Panc1 (cell line): ENCODE data around the gene PRR5.

Experiments
- POLR2AphosphoS5 ChIP-seq: IDR thresholded peaks from 2 replicates; pipeline ENCODE4 v1.6.1; 2012; ENCODE audit warnings: mild to moderate bottlenecking, low read depth, low read length, moderate library complexity
- SIN3A ChIP-seq: IDR thresholded peaks from 2 replicates; pipeline ENCODE4 v1.6.1; 2012; ENCODE audit warnings: low read depth, mild to moderate bottlenecking, low read length, moderate library complexity, borderline replicate concordance; ENCODE audit not compliant: insufficient read depth
- TCF7L2 ChIP-seq: IDR thresholded peaks from 2 replicates; pipeline ENCODE4 v1.6.1; 2011; ENCODE audit warnings: mild to moderate bottlenecking, low read depth, low read length, inconsistent platforms
- TF ChIP-seq, protein P1 (sequence below): fragments of 450-650 bp; IDR thresholded peaks from 2 replicates; pipeline ENCODE4 v1.5.1; 2017; ENCODE audit warnings: mild to moderate bottlenecking
- TF ChIP-seq, protein P2 (sequence below), 2 experiments: IDR thresholded peaks; 2 replicates each; pipeline ENCODE4 v1.6.1; 2011 to 2012; ENCODE audit warnings: low read depth in 2 of 2, control low read depth in 1 of 2, low read length in 1 of 2, mild to moderate bottlenecking in 1 of 2, moderate library complexity in 1 of 2; ENCODE audit not compliant: insufficient read depth in 1 of 2

DNA sequence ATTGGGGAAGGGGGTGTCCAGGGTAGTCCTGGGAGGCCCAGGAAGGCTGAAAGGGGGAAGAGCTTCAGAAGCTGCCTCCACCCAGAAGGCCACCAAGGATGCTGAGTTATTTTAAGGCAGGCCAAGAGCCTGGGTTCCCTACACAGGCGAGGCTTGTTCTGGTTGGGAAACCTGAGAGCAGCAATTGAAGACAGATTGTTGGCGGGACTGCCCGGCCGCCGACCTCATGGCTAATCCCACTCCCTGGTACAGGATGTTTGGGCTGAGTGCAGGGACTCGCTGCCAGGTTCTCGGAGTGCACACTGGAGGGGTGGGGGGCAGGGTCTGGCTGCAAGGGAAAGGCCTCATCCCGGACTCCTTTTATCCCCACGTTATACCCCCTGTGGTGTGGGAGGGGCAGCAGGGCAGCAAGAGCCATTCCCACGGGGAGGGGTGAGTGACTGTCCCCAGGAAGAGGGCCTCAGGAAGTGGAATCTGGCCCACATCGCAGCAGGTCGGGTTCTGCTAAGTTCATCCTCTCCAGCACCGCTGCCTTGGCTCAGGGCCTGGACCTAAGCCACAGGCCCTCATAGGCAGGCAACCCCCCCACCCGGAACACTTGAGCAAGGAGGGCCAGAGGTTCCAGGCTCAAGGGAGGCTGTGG lies 43.6 kb upstream of the PRR5 start:
- TF ChIP-seq, protein P1, sequence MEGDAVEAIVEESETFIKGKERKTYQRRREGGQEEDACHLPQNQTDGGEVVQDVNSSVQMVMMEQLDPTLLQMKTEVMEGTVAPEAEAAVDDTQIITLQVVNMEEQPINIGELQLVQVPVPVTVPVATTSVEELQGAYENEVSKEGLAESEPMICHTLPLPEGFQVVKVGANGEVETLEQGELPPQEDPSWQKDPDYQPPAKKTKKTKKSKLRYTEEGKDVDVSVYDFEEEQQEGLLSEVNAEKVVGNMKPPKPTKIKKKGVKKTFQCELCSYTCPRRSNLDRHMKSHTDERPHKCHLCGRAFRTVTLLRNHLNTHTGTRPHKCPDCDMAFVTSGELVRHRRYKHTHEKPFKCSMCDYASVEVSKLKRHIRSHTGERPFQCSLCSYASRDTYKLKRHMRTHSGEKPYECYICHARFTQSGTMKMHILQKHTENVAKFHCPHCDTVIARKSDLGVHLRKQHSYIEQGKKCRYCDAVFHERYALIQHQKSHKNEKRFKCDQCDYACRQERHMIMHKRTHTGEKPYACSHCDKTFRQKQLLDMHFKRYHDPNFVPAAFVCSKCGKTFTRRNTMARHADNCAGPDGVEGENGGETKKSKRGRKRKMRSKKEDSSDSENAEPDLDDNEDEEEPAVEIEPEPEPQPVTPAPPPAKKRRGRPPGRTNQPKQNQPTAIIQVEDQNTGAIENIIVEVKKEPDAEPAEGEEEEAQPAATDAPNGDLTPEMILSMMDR = no peak
- no peak for TF ChIP-seq POLR2AphosphoS5
- no peak for TF ChIP-seq SIN3A
- TF ChIP-seq, protein P2, sequence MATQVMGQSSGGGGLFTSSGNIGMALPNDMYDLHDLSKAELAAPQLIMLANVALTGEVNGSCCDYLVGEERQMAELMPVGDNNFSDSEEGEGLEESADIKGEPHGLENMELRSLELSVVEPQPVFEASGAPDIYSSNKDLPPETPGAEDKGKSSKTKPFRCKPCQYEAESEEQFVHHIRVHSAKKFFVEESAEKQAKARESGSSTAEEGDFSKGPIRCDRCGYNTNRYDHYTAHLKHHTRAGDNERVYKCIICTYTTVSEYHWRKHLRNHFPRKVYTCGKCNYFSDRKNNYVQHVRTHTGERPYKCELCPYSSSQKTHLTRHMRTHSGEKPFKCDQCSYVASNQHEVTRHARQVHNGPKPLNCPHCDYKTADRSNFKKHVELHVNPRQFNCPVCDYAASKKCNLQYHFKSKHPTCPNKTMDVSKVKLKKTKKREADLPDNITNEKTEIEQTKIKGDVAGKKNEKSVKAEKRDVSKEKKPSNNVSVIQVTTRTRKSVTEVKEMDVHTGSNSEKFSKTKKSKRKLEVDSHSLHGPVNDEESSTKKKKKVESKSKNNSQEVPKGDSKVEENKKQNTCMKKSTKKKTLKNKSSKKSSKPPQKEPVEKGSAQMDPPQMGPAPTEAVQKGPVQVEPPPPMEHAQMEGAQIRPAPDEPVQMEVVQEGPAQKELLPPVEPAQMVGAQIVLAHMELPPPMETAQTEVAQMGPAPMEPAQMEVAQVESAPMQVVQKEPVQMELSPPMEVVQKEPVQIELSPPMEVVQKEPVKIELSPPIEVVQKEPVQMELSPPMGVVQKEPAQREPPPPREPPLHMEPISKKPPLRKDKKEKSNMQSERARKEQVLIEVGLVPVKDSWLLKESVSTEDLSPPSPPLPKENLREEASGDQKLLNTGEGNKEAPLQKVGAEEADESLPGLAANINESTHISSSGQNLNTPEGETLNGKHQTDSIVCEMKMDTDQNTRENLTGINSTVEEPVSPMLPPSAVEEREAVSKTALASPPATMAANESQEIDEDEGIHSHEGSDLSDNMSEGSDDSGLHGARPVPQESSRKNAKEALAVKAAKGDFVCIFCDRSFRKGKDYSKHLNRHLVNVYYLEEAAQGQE (IDR thresholded peaks at IDR 0.05; ENCODE audit: insufficient read depth in 1 of 2, low read depth in 2 of 2, low read length in 1 of 2) = no peak
- no peak for TF ChIP-seq TCF7L2
